Activated CD8-positive, alpha-beta memory T cell treated with anti-CD3 and anti-CD28 coated beads for 24 hours (primary cell): ENCODE measurements around the gene PLOD2.
A peak's percentile ranks its signal among the peaks of the same experiment; 100 is the strongest.

Source experiments
- DNase-seq: peaks from one replicate; pipeline ENCODE4 v3.0.0-alpha.2; 2020

Gene PLOD2

GRCh38 chr3:146160964-146161662 is at the start of gene PLOD2:
Gene PLOD2, minus strand, starts transcription at chr3:146161184. Its CDS starts 195 bp downstream, at chr3:146160989.
- DNase-seq: peak; percentile 57

- no peak for DNase-seq
Observed at GRCh38 chr3:146209371-146209770, 48.4 kb upstream of the PLOD2 start.

- no peak for DNase-seq
Observed at GRCh38 chr3:146203776-146204175, 42.8 kb upstream of the PLOD2 start.

GRCh38 chr3:146200461-146201220 is 39.7 kb upstream of the PLOD2 start:
- DNase-seq: no peak

- no peak for DNase-seq
Observed at GRCh38 chr3:146199762-146200161, 38.8 kb upstream of the PLOD2 start.

- no peak for DNase-seq
Observed at GRCh38 chr3:146196789-146197188, 35.8 kb upstream of the PLOD2 start.

GRCh38 chr3:146195605-146196004 is 34.6 kb upstream of the PLOD2 start:
- DNase-seq: no peak

GRCh38 chr3:146195030-146195429 is 34.0 kb upstream of the PLOD2 start:
- DNase-seq: no peak

GRCh38 chr3:146191051-146191450 is 30.1 kb upstream of the PLOD2 start:
- no peak for DNase-seq

- peak; percentile 55 for DNase-seq
Observed at GRCh38 chr3:146189519-146190173, 28.7 kb upstream of the PLOD2 start.

- DNase-seq: no peak
Observed at GRCh38 chr3:146187334-146187950, 26.5 kb upstream of the PLOD2 start.

GRCh38 chr3:146184241-146185015 is 23.4 kb upstream of the PLOD2 start:
- DNase-seq: no peak

- DNase-seq: no peak
Observed at GRCh38 chr3:146181216-146181615, 20.2 kb upstream of the PLOD2 start.

- no peak for DNase-seq
Observed at GRCh38 chr3:146180376-146180775, 19.4 kb upstream of the PLOD2 start.

GRCh38 chr3:146178006-146178689 is 17.2 kb upstream of the PLOD2 start:
- no peak for DNase-seq

- no peak for DNase-seq
Observed at GRCh38 chr3:146177519-146177918, 16.5 kb upstream of the PLOD2 start.

- no peak for DNase-seq
Observed at GRCh38 chr3:146177072-146177471, 16.1 kb upstream of the PLOD2 start.

- no peak for DNase-seq
Observed at GRCh38 chr3:146172586-146172985, 11.6 kb upstream of the PLOD2 start.

- no peak for DNase-seq
Observed at GRCh38 chr3:146170591-146170990, 9.6 kb upstream of the PLOD2 start.

- DNase-seq: no peak
Observed at GRCh38 chr3:146169891-146170290, 8.9 kb upstream of the PLOD2 start.

- DNase-seq: no peak
Observed at GRCh38 chr3:146166826-146167225, 5.8 kb upstream of the PLOD2 start.

- DNase-seq: no peak
Observed at GRCh38 chr3:146166415-146166821, 5.4 kb upstream of the PLOD2 start.
